Fibroblast of mammary gland (primary cell): ENCODE data around the gene PPP2R2D.
"Not testable (repeated sequence)": the region's sequence is repeated elsewhere in the genome, so short reads cannot be mapped to it uniquely, and the experiment has no call there.

Experiments used
- DNase-seq: peaks from one replicate; pipeline ENCODE4 v3.0.0-alpha.2; 2010; ENCODE audit warnings: low read depth
- H3K4me3 ChIP-seq: 2 replicates; pipeline ENCODE4 v1.5.1; 2011; ENCODE audit warnings: low read depth, mild to moderate bottlenecking, low read length, moderate library complexity; ENCODE audit not compliant: control insufficient read depth
- CTCF ChIP-seq: conservative IDR thresholded peaks from 2 replicates; pipeline ENCODE4 v1.5.1; 2011; ENCODE audit warnings: low read depth, low read length, inconsistent platforms; ENCODE audit not compliant: control insufficient read depth, insufficient read depth

The PPP2R2D gene

GRCh38 chr10:131880016-131880590 lies 20.7 kb upstream of the PPP2R2D start:
- TF ChIP-seq CTCF = no peak
- no peak for DNase-seq
- H3K4me3 ChIP-seq = no peak overlapping the region

GRCh38 chr10:131881104-131881880 lies 19.5 kb upstream of the PPP2R2D start:
- no peak for DNase-seq
- no peak overlapping the region for H3K4me3 ChIP-seq
- no peak for TF ChIP-seq CTCF

- no peak for TF ChIP-seq CTCF
- H3K4me3 ChIP-seq = no peak overlapping the region
- no peak for DNase-seq
These were observed 18.7 kb upstream of the PPP2R2D start for GRCh38 chr10:131882151-131882550.

- TF ChIP-seq CTCF = no peak
- DNase-seq = no peak
- no peak overlapping the region for H3K4me3 ChIP-seq
These were observed 18.0 kb upstream of the PPP2R2D start for GRCh38 chr10:131882590-131883451.

GRCh38 chr10:131883621-131884393 lies 17.0 kb upstream of the PPP2R2D start:
- not testable (repeated sequence) for H3K4me3 ChIP-seq, DNase-seq

- DNase-seq = peak; percentile 43
- peak; percentile 68 for TF ChIP-seq CTCF
- H3K4me3 ChIP-seq = no peak overlapping the region
These were observed 15.2 kb upstream of the PPP2R2D start for GRCh38 chr10:131885391-131886165.
